ENCODE measurements around the gene SPIN1. TPM values are rescaled to one million over a fixed set of nuclear protein-coding genes. Genes with fewer than 3 reads are reported as not detected.

SPIN1 gene
- total RNA-seq, 4 donors from 2014 or later = 44.3 to 49.6 (median 49.5) TPM

DNA sequence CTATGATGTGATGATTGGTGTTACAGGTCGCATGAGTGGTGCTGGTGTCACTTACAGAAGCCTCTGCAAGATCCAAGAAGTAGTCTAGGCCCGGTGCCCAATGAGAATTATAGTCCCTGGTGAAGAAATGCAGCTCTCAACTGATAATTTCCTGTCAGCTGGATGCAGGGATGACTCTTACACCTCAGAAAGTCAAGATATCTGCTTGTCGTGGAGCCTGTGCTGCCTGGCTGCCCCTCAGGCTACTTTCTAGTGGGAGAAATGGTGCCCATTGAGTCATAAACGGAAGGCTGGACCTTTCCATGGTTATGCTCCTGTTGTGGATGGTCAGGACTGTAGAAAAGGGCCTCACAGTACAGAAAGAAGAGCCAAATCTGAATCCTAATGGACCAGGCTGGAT lies 99.9 kb downstream of the SPIN1 start:
- intact Hi-C loops (cut with DNase I; ENCODE audit: low total_unique reads) = no loop called here
- 93 to 98% methylated on average over 4 of the region's 4 CpGs for WGBS, 2 donors
- no peak for DNase-seq (ENCODE audit: low spot score in 2 of 2)
- TF ChIP-seq, protein P1, sequence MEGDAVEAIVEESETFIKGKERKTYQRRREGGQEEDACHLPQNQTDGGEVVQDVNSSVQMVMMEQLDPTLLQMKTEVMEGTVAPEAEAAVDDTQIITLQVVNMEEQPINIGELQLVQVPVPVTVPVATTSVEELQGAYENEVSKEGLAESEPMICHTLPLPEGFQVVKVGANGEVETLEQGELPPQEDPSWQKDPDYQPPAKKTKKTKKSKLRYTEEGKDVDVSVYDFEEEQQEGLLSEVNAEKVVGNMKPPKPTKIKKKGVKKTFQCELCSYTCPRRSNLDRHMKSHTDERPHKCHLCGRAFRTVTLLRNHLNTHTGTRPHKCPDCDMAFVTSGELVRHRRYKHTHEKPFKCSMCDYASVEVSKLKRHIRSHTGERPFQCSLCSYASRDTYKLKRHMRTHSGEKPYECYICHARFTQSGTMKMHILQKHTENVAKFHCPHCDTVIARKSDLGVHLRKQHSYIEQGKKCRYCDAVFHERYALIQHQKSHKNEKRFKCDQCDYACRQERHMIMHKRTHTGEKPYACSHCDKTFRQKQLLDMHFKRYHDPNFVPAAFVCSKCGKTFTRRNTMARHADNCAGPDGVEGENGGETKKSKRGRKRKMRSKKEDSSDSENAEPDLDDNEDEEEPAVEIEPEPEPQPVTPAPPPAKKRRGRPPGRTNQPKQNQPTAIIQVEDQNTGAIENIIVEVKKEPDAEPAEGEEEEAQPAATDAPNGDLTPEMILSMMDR (IDR thresholded peaks at IDR 0.05) = no peak
- TF ChIP-seq POLR2A (IDR thresholded peaks at IDR 0.05) = no peak
- H3K4me3 ChIP-seq (ENCODE audit: low read depth, poor library complexity, severe bottlenecking) = no peak overlapping the region

- DNase-seq (ENCODE audit: low spot score in 2 of 2) = no peak
- H3K4me3 ChIP-seq (ENCODE audit: low read depth, poor library complexity, severe bottlenecking) = no peak overlapping the region
- WGBS, 2 donors = 94 to 96% methylated on average over 17 of the region's 17 CpGs
- no peak for TF ChIP-seq POLR2A (IDR thresholded peaks at IDR 0.05)
- TF ChIP-seq, protein P1 (IDR thresholded peaks at IDR 0.05) = no peak
- intact Hi-C loops (cut with DNase I; ENCODE audit: low total_unique reads) = loop anchor here (5.0 kb wide), 1 partner anchor 57 kb away; no protein-coding TSS in a partner anchor
Measured at GRCh38 chr9:88494983-88495721, 106.9 kb downstream of the SPIN1 start.

GRCh38 chr9:88497224-88497623 lies 109.0 kb downstream of the SPIN1 start:
- no peak overlapping the region for H3K4me3 ChIP-seq (ENCODE audit: low read depth, poor library complexity, severe bottlenecking)
- 95 to 100% methylated on average over 2 of the region's 2 CpGs for WGBS, 2 donors
- TF ChIP-seq, protein P1 (IDR thresholded peaks at IDR 0.05) = no peak
- no peak for TF ChIP-seq POLR2A (IDR thresholded peaks at IDR 0.05)
- intact Hi-C loops (cut with DNase I; ENCODE audit: low total_unique reads) = no loop called here
- no peak for DNase-seq (ENCODE audit: low spot score in 2 of 2)

DNA sequence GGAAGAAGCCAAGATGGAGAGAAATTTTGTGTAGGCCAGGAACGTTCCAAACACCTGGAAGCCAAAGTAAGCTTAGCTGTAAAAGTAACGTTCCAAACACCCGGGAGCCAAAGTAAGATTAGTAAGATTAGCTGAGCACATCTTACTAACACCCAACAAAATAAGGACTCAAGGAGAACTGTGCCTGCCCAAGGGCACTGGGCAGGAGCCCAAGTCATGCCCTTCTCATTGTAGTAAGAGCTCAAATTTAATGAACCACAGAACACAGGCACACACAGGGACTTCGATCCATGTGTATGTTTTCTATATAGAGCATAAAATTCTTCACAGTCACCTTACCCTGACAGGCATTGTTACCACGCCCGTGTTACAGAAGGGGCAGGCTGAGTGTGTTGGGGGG lies 110.6 kb downstream of the SPIN1 start:
- DNase-seq (ENCODE audit: low spot score in 2 of 2) = no peak
- WGBS, 2 donors = 36 to 43% methylated on average over 6 of the region's 6 CpGs
- TF ChIP-seq, protein P1 (IDR thresholded peaks at IDR 0.05) = no peak
- no peak for TF ChIP-seq POLR2A (IDR thresholded peaks at IDR 0.05)

DNA sequence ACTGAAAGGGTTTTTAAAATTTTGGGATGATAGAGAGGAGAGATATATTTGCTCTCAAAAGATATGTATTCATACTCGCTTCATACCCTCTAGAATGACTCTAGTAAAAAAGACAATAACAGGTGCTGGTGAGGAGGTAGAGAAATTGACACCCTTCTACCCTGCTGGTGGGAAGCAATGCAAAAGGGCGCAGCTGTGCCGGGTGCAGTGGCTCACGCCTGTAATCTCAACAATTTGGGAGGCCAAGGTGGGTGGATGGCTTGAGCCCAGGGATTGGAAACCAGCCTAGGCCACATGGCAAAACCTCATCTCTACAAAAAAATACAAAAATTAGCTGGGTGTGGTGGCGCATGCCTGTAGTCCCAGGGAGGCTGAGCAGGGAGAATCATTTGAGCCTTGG lies 112.8 kb downstream of the SPIN1 start:
- intact Hi-C loops (cut with DNase I; ENCODE audit: low total_unique reads) = no loop called here
- peak in 1 of 2 donors; percentile 23 for DNase-seq (ENCODE audit: low spot score in 2 of 2)
- 90 to 95% methylated on average over 5 of the region's 5 CpGs for WGBS, 2 donors
- TF ChIP-seq POLR2A (IDR thresholded peaks at IDR 0.05) = no peak
- TF ChIP-seq, protein P1 (IDR thresholded peaks at IDR 0.05) = no peak
- no peak overlapping the region for H3K4me3 ChIP-seq (ENCODE audit: low read depth, poor library complexity, severe bottlenecking)

More for the DNA sequence above, 110.6 kb downstream of the SPIN1 start:
- no peak overlapping the region for H3K4me3 ChIP-seq (ENCODE audit: low read depth, poor library complexity, severe bottlenecking)
- intact Hi-C loops (cut with DNase I; ENCODE audit: low total_unique reads) = no loop called here
